Measurements from ENCODE around the gene TOMM40. TPM values are rescaled to one million over a fixed set of nuclear protein-coding genes. Genes with fewer than 3 reads are reported as not detected.

Gene TOMM40
- total RNA-seq, 2 experiments from 2014 or later = 55.7 to 65.3 TPM

DNA sequence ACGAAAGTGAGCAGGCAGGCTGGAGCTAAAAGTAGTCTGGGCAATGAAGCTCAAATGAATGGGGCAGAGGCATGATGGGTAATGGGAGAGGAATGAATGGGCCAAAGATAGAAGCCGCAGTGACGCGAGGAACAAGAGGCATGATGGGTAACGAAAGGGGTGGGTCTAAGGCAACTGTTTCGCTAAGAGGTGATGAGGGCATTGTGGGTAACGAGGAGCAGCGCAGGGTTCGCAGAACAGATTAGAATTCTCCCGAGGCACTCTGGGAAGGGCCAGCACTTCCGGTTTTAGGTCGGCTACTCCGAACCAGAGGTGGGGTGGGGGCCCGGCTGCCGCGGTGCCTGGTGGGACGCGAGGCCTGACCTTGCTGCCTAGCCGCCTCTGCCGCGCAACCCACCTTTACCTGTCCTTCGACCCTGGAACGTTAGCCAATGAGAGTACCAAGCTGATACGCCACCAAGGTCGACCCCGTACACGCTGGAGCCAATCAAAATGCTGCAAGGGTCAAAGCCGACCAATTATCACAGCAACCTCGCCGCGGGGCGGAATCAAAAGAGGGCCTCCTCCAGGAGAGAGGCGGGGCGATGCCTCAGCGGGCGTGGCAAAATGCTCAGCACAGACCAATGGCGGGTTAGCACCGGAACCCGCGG, 563 bp upstream of the TOMM40 start:
- H3K4me3 Mint-ChIP-seq = peak overlapping the region; percentile 69
- H3K4me1 Mint-ChIP-seq = peaks cover 28% of the 10 kb centered on the region
- H3K9me3 Mint-ChIP-seq = no peaks in the 10 kb centered on the region
- CTCF ChIA-PET = interaction anchor here (1.0 to 1.4 kb wide), 3 partner anchors 40 to 288 kb away, joined by 3 to 4 read pairs (median 3); partner anchors contain the start of genes BLOC1S3, NECTIN2 and TRAPPC6A
- peak overlapping the region; percentile 89 for H3K27ac Mint-ChIP-seq
- H3K27me3 Mint-ChIP-seq = no peaks in the 10 kb centered on the region
- DNase-seq = peak; percentile 100
- peaks cover 24% of the 10 kb centered on the region for H3K36me3 Mint-ChIP-seq (ENCODE audit: low read depth)
- POLR2A ChIA-PET = interaction anchor here (0.6 to 0.7 kb wide), 3 partner anchors 117 to 752 kb away, joined by 3 to 4 read pairs (median 3); no protein-coding TSS in a partner anchor

DNA sequence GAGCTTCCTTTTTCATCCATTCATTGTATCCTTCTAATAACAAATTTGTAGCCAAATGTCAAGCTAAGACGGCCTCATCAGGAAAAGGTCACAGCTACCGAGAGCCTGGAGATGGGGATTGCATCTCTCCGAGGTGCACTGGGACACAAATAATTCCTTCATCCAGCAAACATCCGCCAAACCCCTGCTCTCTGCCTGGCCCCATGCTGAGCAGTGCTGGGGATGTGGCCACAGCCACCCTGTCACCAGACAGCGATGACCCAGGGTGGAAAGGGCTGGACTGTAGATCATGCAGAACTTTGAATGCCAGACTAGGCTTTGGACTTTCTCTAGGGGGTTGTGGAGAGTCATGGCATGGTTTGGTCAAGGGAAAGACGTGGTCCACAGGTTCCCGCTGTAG, 1.9 kb downstream of the TOMM40 start:
- H3K4me3 Mint-ChIP-seq = peak overlapping the region; percentile 93

DNA sequence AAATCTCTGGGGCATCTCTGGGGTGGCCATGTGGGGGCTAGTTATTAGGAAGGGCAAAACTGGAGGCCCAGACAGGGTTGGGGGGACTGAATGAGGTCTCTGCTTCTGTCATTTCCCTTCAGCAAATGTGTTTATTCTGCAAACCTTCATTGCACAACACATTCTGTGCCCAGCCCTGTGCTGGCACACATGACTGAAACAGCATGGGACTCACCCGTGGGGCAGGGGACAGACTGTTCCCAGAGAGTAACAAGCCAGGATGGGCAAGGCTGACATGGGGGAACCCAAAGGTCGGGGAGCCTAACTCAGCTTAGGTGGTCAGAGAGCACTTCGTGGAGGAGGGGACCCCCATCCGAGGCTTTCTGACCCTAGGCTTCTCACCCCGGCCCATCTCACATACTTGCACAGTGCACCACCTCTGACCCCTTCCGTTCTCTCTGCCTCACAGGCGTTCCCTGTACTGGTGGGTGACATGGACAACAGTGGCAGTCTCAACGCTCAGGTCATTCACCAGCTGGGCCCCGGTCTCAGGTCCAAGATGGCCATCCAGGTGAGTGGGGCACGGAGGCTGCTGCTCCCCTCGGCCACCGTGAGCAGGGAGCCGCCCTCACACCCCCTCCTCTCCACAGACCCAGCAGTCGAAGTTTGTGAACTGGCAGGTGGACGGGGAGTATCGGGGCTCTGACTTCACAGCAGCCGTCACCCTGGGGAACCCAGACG, 2.4 kb downstream of the TOMM40 start:
- peak overlapping the region; percentile 93 for H3K4me3 Mint-ChIP-seq
- no peaks in the 10 kb centered on the region for H3K9me3 Mint-ChIP-seq
- H3K4me1 Mint-ChIP-seq = peaks cover 28% of the 10 kb centered on the region
- H3K36me3 Mint-ChIP-seq (ENCODE audit: low read depth) = peaks cover 37% of the 10 kb centered on the region
- DNase-seq = no peak
- CTCF ChIA-PET = interaction anchor here (0.6 to 1.5 kb wide), 2 partner anchors 10 to 136 kb away, joined by 4 read pairs; no protein-coding TSS in a partner anchor
- no peaks in the 10 kb centered on the region for H3K27me3 Mint-ChIP-seq
- no peak overlapping the region for H3K27ac Mint-ChIP-seq
- POLR2A ChIA-PET = no interaction called here

More for the DNA sequence above, 1.9 kb downstream of the TOMM40 start:
- Mint-ChIP-seq H3K36me3 (ENCODE audit: low read depth) (peaks cover 37% of the 10 kb centered on the region), H3K27me3 (no peaks in the 10 kb centered on the region), H3K4me1 (peaks cover 28% of the 10 kb centered on the region), H3K9me3 (no peaks in the 10 kb centered on the region), H3K27ac (peak overlapping the region; percentile 58)
- no peak for DNase-seq
- ChIA-PET POLR2A (no interaction called here), CTCF (interaction anchor here (1.5 kb wide), 1 partner anchor 10 kb away, joined by 4 read pairs; no protein-coding TSS in a partner anchor)

- no peaks in the 10 kb centered on the region for H3K27me3 Mint-ChIP-seq
- peaks cover 26% of the 10 kb centered on the region for H3K4me1 Mint-ChIP-seq
- ChIA-PET CTCF (interaction anchor here (0.6 to 1.1 kb wide), 4 partner anchors 10 to 1218 kb away, joined by 4 read pairs; no protein-coding TSS in a partner anchor), POLR2A (no interaction called here)
- H3K9me3 Mint-ChIP-seq = no peaks in the 10 kb centered on the region
- no peak overlapping the region for H3K27ac Mint-ChIP-seq
- DNase-seq = no peak
- no peak overlapping the region for H3K4me3 Mint-ChIP-seq
- peaks cover 37% of the 10 kb centered on the region for H3K36me3 Mint-ChIP-seq (ENCODE audit: low read depth)
These were observed 3.0 kb downstream of the TOMM40 start for GRCh38 chr19:44894052-44894400.

DNA sequence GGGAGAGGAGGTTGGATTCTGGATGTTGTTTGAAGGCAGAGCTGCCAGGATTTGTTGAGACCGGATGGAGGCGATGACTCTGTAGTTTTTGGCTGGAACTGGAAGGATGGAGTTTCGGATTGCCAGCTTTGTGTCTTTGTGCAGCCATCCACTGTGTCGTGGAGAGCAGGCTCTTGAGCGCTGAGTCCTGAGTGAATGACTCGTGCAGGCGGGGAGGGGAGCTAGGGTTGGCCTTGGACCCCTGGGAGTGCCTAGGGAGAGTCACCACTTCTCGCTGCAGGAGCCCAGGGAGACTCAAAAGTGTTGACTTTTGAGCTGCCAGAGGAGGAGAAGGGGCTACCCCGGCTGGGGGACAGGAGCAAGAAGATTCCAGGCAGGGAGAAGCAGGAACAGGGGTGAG, 3.9 kb downstream of the TOMM40 start:
- Mint-ChIP-seq H3K9me3 (no peaks in the 10 kb centered on the region), H3K4me1 (peaks cover 22% of the 10 kb centered on the region), H3K27me3 (no peaks in the 10 kb centered on the region), H3K27ac (peak overlapping the region; percentile 38), H3K4me3 (no peak overlapping the region), H3K36me3 (ENCODE audit: low read depth) (peaks cover 39% of the 10 kb centered on the region)
- no peak for DNase-seq
- CTCF ChIA-PET = interaction anchor here (1.1 kb wide), 1 partner anchor 11 kb away, joined by 4 read pairs; no protein-coding TSS in a partner anchor
- POLR2A ChIA-PET = no interaction called here

DNA sequence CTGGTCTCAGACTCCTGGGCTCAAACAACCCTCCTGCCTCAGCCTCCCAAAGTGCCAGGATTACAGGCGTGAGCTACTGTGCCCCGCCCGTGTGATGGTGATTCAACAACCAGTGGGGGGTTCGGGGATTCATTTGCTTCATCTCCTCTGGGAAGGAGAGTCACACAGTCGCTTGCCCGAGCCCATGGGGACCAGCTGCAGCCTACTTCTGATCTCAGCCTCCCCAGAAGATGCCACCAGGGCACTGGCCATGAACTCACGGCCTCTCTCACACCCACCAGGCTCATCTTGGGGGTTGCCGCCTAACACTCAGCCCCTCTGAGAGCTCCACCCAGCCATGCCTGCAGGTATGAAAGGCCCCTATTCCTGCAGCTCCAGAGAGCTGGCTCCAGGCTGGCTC, 6.8 kb downstream of the TOMM40 start:
- CTCF ChIA-PET = interaction anchor here (0.6 kb wide), 1 partner anchor 32 kb away, joined by 3 read pairs; no protein-coding TSS in a partner anchor
- Mint-ChIP-seq H3K4me3 (no peak overlapping the region), H3K4me1 (peaks cover 4% of the 10 kb centered on the region), H3K9me3 (no peaks in the 10 kb centered on the region), H3K27me3 (no peaks in the 10 kb centered on the region), H3K27ac (no peak overlapping the region), H3K36me3 (ENCODE audit: low read depth) (peaks cover 35% of the 10 kb centered on the region)
- DNase-seq = no peak
- POLR2A ChIA-PET = no interaction called here

DNA sequence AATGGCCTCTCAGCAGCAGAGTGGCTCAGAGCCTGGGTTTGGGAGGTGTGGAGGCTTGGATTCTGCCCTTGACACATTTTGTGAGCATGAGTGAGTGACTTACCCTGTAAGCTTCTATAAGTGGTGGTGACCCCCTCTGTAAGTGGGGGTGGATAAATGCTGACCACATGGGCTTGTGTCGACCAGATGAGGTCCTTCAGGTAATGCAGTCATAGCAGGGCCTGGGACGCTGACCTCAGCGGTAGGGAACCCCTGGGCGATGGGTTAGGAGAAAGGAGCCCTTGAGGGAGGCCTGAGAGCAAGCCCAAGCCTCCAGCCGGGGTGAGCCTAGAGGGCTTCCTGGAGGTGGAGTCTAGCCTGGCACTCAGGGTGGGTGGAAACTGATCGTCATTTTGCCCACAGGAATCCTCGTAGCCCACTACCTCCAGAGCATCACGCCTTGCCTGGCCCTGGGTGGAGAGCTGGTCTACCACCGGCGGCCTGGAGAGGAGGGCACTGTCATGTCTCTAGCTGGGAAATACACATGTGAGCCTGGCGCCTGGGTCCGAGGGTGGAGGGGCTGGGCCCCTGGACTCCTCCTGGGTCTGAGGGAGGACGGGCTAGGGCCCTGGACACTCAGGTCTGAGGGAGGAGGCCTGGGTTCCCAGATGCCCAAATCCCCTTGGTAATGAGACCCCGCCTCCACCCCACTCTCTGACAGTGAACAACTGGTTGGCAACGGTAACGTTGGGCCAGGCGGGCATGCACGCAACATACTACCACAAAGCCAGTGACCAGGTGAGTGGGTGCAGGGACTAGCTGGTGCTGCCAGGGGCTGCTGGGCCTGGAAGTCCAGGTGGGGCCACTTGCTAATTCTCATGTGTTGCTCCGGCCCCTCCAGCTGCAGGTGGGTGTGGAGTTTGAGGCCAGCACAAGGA, 9.5 kb downstream of the TOMM40 start:
- H3K27me3 Mint-ChIP-seq = peaks cover 4% of the 10 kb centered on the region
- peaks cover 2% of the 10 kb centered on the region for H3K4me1 Mint-ChIP-seq
- no peak for DNase-seq
- peaks cover 22% of the 10 kb centered on the region for H3K36me3 Mint-ChIP-seq (ENCODE audit: low read depth)
- H3K4me3 Mint-ChIP-seq = no peak overlapping the region
- H3K9me3 Mint-ChIP-seq = no peaks in the 10 kb centered on the region
- ChIA-PET CTCF (no interaction called here), POLR2A (no interaction called here)
- H3K27ac Mint-ChIP-seq = no peak overlapping the region

DNA sequence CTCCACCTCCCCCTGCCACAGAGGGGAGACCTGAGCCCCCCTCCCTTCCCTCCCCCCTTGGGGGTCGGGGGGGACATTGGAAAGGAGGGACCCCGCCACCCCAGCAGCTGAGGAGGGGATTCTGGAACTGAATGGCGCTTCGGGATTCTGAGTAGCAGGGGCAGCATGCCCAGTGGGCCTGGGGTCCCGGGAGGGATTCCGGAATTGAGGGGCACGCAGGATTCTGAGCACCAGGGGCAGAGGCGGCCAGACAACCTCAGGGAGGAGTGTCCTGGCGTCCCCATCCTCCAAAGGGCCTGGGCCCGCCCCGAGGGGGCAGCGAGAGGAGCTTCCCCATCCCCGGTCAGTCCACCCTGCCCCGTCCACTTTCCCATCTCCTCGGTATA, 12.2 kb downstream of the TOMM40 start:
- Mint-ChIP-seq H3K27ac (no peak overlapping the region), H3K36me3 (ENCODE audit: low read depth) (peaks cover 10% of the 10 kb centered on the region), H3K9me3 (no peaks in the 10 kb centered on the region), H3K4me3 (no peak overlapping the region), H3K27me3 (peaks cover 18% of the 10 kb centered on the region), H3K4me1 (peaks cover 11% of the 10 kb centered on the region)
- POLR2A ChIA-PET = no interaction called here
- no peak for DNase-seq
- CTCF ChIA-PET = interaction anchor here (0.6 to 1.5 kb wide), 8 partner anchors 10 to 328 kb away, joined by 3 to 4 read pairs (median 3); partner anchors contain the start of gene APOC1

DNA sequence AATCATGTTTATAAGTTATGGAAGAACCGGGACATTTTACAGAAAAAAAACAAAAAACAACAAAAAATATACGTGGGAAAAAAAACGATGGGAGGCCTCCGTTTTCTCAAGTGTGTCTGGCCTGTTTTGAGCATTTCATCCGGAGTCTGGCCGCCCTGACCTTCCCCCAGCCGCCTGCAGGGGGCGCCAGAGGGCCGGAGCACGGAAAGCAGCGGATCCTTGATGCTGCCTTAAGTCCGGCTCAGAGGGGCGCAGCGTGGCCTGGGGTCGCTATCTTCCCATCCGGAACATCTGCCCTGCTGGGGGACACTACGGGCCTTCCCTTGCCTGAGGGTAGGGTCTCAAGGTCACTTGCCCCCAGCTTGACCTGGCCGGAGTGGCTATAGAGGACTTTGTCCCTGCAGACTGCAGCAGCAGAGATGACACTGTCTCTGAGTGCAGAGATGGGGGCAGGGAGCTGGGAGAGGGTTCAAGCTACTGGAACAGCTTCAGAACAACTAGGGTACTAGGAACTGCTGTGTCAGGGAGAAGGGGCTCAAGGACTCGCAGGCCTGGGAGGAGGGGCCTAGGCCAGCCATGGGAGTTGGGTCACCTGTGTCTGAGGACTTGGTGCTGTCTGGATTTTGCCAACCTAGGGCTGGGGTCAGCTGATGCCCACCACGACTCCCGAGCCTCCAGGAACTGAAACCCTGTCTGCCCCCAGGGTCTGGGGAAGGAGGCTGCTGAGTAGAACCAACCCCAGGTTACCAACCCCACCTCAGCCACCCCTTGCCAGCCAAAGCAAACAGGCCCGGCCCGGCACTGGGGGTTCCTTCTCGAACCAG, 12.8 kb downstream of the TOMM40 start:
- POLR2A ChIA-PET = no interaction called here
- Mint-ChIP-seq H3K4me3 (no peak overlapping the region), H3K27me3 (peaks cover 18% of the 10 kb centered on the region)

DNA sequence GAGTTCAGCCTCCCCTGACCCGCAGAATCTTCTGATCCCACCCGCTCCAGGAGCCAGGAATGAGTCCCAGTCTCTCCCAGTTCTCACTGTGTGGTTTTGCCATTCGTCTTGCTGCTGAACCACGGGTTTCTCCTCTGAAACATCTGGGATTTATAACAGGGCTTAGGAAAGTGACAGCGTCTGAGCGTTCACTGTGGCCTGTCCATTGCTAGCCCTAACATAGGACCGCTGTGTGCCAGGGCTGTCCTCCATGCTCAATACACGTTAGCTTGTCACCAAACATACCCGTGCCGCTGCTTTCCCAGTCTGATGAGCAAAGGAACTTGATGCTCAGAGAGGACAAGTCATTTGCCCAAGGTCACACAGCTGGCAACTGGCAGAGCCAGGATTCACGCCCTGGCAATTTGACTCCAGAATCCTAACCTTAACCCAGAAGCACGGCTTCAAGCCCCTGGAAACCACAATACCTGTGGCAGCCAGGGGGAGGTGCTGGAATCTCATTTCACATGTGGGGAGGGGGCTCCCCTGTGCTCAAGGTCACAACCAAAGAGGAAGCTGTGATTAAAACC, 13.5 kb downstream of the TOMM40 start:
- CTCF ChIA-PET = interaction anchor here (0.9 to 1.8 kb wide), 5 partner anchors 10 to 203 kb away, joined by 3 to 5 read pairs (median 3); partner anchors contain the start of gene APOC1
- peaks cover 18% of the 10 kb centered on the region for H3K27me3 Mint-ChIP-seq
- POLR2A ChIA-PET = interaction anchor here (0.7 kb wide), 1 partner anchor 26 kb away, joined by 3 read pairs; no protein-coding TSS in a partner anchor

More for the DNA sequence above, 12.8 kb downstream of the TOMM40 start:
- Mint-ChIP-seq H3K27ac (no peak overlapping the region), H3K9me3 (no peaks in the 10 kb centered on the region), H3K4me1 (peaks cover 11% of the 10 kb centered on the region), H3K36me3 (ENCODE audit: low read depth) (peaks cover 10% of the 10 kb centered on the region)
- peak; percentile 74 for DNase-seq
- CTCF ChIA-PET = interaction anchor here (0.9 to 1.8 kb wide), 8 partner anchors 9 to 220 kb away, joined by 3 to 5 read pairs (median 3); partner anchors contain the start of gene APOC1

GRCh38 chr19:44905437-44906160, 14.5 kb downstream of the TOMM40 start, which contains the start of gene APOE:
APOE (plus strand) TSS chr19:44905796; CDS start chr19:44906625, 829 bp downstream.
- peaks cover 11% of the 10 kb centered on the region for H3K4me1 Mint-ChIP-seq
- H3K36me3 Mint-ChIP-seq (ENCODE audit: low read depth) = peaks cover 7% of the 10 kb centered on the region
- ChIA-PET CTCF (interaction anchor here (1.0 to 1.8 kb wide), 3 partner anchors 48 to 156 kb away, joined by 3 to 5 read pairs (median 3); no protein-coding TSS in a partner anchor), POLR2A (interaction anchor here (0.7 kb wide), 1 partner anchor 27 kb away, joined by 3 read pairs; no protein-coding TSS in a partner anchor)
- no peak for DNase-seq
- no peaks in the 10 kb centered on the region for H3K9me3 Mint-ChIP-seq
- peaks cover 20% of the 10 kb centered on the region for H3K27me3 Mint-ChIP-seq
- no peak within 1 kb of the TSS for H3K4me3 Mint-ChIP-seq
- H3K27ac Mint-ChIP-seq = no peak within 1 kb of the TSS

More for the DNA sequence above, 13.5 kb downstream of the TOMM40 start:
- H3K4me3 Mint-ChIP-seq = no peak overlapping the region
- no peaks in the 10 kb centered on the region for H3K9me3 Mint-ChIP-seq
- peaks cover 11% of the 10 kb centered on the region for H3K4me1 Mint-ChIP-seq
- DNase-seq = no peak
- H3K27ac Mint-ChIP-seq = no peak overlapping the region
- H3K36me3 Mint-ChIP-seq (ENCODE audit: low read depth) = peaks cover 10% of the 10 kb centered on the region
